ENCODE results near the gene RUNX2.
A peak's percentile ranks its signal among the peaks of the same experiment; 100 is the strongest.

Gene RUNX2

DNA sequence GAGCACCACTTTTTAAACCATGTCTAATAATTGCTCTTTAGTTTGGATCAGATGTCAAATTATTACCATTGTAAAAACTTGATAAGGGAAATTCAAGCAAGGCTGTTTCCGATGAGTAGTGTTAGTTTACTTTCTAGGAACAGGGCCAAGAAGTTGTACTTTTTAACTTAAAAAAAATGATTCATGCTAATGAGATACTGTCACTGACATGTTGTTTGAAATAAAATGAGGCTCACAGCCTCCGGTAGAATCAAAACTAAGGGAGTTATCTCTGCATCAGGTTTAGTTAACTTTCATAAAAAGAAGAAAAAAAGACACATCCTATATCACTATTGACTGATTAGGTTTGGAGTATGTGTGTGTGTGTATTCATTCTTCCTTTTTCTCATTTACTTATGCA, 104.8 kb downstream of the RUNX2 start:
- no peak for DNase-seq (ENCODE audit: low read depth in 1 of 2, low spot score in 1 of 2)

DNA sequence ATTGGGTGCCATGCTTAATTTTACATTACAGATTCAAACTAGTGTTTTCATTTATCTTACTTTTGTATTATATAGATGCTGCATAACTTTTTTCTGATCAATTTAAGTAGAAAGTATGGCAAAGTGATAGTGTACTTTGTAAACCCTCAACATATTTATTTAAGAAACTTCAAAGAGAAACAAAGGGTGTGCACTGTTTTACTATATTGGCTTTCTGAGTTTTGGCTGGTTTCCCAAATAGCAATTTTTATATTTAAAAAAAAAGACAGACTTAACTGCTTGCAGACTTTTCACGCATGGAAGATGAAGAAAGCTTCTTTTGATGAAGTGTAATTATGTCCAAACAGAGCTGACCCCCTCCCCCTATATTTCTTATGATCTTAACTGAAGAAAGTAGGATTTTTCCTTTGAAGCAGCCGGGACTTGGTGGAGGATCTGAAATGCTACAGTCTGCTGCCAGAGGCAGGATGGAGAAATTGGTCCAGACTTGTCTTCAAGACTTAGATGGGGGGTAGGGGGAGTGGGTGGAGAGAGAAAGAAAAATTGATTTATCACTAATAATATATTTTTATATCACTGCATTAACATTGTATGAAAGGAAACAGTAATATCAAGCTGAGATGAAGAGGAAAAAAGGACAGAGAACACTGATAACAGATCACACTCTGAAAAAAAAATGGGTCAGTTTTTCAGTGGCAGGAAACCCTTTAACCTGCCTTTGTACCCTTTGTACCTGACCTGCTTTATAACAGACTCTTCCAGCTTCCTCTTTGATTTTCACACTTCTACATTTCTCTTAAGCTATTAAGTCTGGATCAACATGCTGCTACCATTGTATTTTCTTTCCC, 105.6 kb downstream of the RUNX2 start:
- no peak for DNase-seq (ENCODE audit: low read depth in 1 of 2, low spot score in 1 of 2)

DNA sequence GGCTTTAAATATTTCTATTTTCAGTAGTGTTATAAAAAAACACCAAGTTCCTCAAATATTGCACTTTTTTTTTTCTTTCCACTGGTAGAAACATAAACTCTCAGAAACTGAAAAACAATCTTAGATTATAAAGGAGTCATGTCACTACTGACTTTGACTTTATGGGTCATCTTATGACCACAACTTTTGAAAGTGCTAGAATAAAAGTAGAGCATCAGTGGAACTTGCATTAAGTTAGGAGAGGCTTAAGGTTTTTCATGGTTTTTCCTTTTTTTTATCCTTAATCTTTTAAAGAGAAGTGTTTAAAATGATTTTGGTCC, 106.2 kb downstream of the RUNX2 start:
- no peak for DNase-seq (ENCODE audit: low read depth in 1 of 2, low spot score in 1 of 2)

DNA sequence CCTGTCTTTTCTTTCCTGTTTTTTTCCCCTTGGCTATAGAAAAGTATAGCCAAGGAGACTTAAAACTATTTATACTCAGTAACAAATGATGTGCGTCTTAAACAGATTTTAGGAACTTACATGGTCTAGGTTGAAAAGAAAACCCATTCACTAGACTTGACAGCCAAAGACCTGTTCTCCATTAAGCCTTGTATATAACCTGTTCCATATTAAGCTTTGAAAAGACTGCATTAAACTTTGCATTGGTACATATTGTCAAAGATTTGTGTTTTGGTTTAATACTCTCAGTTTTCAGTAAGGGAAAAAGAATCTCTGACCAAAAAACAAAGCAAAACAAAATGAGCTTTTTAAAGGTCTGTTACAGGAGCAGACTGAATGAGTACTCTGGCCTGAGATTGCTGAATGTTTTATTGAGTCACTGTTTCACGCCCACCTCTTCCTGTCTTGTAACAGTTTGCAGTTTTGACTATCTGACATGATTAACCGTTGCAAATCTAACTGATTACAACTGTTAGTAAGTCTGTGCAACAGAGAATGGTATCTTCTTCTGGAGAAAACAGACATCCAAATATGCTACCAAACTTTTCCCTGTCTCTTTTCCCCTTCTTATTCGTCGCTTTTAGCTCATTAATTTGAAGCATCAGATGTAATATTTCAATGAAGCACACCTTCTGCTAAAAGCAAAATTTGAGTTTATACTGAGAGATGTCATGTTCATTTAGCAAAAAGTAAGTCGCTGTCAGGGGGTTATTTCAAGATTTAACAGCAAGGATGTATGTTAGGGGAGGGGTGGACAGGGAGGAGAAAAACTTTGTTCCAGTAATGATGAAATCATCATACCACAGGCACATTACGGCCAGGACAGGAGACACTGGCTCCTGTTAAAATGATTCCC, 108.7 kb downstream of the RUNX2 start:
- DNase-seq (ENCODE audit: low read depth in 1 of 2, low spot score in 1 of 2): peak in 1 of 2 donors; percentile 14

DNA sequence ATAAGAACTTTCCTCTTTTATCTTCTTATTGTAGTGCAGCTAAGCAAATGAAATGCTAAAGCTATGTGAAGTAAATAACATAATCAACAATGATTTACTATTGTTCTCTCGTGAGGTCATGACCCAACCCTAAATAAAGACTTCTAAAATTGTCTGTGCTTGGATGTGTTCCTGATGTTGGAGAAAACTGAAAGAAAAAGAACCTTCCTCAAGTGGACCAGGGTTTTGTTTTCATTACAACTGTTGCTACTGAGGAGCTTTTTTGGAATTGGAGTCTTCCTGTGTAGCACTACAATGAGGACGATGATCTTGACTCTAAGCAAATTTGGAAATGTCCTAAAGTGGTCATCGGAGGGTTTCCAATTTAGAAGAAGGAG, 109.3 kb downstream of the RUNX2 start:
- DNase-seq (ENCODE audit: low read depth in 1 of 2, low spot score in 1 of 2): no peak

DNA sequence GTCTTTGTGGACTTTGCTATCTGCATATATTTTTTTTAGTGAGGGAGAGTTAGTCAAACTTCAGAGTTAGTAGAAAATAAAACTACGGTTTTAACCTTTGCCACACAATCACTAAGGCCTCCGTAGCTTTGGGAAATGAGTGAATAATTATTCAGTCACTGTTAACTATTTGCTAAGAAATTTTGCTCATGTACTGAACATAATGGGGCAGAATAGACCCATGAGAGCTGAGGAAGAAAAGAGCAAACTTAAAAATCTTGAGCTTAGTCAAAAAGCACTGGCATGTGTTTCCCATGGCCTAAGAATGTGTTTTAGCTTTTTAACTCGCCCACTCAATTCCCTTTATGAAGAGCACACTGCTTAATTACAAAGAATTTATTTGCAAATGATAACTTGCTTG, 110.0 kb downstream of the RUNX2 start:
- no peak for DNase-seq (ENCODE audit: low read depth in 1 of 2, low spot score in 1 of 2)

DNA sequence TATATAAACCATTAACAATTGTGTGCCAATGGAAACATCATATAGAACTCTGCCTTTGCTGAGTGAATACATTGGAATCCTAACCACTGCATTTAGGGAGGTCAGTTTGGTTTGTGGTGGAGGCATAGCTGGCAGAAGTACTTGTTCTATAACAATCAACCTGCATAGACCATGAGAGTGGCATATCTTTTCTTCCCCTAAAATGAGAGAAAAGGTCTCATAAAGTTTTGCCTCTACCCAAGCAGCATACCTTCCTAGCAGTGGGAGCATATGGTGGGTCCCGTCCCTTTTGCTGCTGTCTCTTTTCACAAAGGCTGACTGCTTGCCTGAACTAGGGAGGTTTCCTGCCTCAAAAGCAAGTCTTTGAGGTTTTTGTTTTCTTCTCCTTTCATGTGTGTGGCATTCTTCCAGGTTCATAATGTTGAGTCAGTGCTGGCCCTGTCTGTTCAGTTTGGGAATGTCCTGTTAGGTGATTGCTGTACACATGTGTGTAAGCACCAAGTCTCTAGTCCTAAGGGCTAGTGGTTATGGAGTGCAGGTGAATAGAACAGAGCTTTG, 110.8 kb downstream of the RUNX2 start:
- DNase-seq (ENCODE audit: low read depth in 1 of 2, low spot score in 1 of 2): no peak

DNA sequence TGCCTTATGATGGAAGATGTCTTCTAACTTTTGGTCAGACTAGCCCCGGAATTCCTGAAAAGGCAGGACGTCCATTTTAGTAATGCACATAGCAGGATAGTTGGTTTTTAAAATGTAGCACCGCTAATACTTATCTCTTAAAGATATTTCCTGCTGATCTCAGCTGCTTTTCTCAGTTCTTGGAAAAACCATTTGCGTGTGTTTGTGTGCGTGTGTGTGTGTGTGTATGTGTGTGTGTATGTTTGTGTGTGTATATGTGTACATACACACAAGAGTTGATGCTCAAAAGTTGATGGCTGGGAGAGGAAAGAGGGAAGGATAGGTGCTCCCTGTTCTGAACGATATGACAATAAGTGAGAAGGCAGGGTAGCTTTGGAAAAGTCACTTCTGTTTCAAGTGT, 111.3 kb downstream of the RUNX2 start:
- DNase-seq (ENCODE audit: low read depth in 1 of 2, low spot score in 1 of 2): no peak

DNA sequence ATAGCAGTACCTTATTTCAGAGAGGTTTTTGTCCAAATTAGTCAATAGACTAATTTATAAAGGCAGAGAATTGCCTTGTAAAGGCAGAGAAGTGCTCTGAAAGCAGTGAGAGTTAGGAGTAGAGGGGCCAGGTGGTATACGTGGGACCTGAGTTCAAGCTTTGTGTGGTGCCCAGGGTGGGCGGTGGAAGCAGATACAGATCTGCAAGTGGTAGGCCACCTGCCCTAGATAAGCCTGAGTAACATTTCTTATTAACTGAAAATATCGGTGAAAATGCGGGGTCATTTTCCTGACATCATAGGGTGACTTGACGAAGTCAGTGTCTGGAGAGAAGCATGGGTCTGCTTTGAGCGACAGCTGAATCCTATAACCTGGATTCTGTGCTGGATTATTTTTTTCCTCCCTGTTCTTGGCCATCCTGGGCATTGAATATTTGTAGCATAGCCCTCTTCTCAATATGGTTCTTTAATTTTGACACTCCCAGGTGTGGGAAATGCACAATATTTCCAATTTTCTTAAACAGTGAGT, 111.8 kb downstream of the RUNX2 start:
- no peak for DNase-seq (ENCODE audit: low read depth in 1 of 2, low spot score in 1 of 2)

DNA sequence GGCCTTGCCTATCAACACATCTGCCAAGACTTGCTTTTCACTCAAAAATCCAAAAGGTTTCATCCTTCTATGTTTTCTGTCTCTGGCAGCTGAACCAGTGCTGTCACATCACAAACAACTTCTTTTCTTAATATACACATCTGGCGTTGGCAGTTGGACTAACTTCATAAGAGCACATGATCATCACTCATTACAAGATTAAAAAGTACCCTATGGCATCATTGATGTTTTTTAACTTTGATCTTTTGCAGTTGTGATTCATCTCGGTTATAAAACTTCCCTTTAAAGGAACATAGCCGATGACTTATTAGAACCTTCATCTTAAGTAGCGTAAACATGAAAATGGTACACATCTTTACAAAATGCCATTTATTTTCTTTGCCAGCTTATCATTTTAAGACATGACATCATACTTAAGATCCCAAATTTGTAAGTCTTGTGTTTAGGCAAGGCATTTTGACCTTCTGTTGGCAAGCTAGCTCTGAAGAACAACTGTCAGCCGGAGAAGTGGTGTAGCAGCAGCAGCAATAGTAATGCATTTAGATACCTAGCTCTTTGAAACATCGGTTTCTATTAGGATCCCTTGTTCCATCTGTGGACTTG, 113.8 kb downstream of the RUNX2 start:
- no peak for DNase-seq (ENCODE audit: low read depth in 1 of 2, low spot score in 1 of 2)

DNA sequence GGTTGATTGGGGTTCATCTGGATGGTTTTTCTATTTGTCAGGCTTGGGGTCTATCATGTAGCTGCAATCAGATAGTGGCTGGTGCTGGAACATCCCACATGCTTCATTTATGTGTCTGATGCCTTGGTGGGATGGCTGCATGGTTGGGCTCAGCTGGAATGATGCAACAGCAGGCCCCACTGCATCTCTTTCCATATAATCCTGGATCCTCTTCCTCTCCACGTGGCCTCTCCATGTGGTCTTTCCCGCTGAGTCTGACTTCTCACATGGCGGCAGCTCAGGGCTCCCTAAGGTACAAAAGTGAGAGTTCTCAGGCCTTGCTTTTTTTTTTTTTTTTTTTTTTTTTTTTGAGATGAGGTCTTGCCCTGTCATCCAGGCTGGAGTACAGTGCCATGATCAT, 114.6 kb downstream of the RUNX2 start:
- DNase-seq (ENCODE audit: low read depth in 1 of 2, low spot score in 1 of 2): no peak

DNA sequence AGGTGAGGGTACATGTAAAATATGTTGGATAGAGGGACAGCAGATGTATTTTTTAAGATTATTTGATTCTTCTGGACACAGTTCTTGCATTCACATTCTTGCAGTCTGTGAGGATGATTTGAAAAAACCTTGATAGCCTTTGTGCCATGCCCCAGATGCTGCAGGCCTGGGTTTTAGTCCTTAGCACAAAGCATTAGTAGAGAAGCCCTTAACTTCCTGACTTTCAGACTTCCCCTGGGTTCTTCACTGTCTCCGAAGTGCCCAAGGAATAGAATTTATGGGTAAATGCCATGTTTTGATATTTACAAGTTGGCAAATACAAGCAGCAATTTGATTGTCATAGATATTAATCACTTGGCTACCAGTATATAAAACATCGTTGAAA, 117.2 kb downstream of the RUNX2 start:
- no peak for DNase-seq (ENCODE audit: low read depth in 1 of 2, low spot score in 1 of 2)

DNA sequence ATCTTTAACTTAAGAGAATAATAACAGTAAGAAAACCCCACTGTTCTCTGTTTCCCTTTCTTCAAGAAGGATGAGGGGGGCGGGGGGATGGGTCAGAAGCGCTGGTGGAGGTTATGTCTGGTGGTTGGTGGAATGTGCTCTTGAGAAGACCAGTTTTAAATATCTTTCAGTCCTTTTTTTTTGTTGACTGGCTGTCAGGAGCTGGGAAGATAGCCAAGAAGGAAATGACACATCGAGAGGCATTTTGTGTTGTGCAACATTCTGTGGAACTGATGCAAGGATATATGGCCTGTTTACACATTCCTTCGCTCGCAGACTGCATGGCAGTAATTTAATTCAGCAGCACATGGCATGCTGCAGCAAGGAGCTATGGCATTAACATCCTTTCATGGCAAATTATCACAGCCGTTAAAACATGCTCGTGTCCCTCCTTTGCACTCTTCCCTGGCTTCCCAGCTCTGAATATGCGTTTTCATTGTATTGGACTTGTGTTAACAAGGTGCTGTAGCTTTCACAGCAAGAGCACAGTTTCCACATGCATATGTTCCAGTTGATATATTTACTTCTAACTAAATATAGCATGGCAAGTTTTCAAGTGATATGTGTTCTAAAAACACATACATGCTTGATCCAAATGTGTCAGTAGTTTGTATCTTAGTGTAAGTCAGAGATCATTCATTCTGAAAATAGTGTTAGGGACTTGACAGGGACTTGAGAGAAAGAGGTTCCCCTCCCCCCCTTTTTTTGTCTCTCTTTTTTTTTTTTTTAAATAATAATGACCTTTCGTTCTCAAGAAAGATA, 117.8 kb downstream of the RUNX2 start:
- no peak for DNase-seq (ENCODE audit: low read depth in 1 of 2, low spot score in 1 of 2)

DNA sequence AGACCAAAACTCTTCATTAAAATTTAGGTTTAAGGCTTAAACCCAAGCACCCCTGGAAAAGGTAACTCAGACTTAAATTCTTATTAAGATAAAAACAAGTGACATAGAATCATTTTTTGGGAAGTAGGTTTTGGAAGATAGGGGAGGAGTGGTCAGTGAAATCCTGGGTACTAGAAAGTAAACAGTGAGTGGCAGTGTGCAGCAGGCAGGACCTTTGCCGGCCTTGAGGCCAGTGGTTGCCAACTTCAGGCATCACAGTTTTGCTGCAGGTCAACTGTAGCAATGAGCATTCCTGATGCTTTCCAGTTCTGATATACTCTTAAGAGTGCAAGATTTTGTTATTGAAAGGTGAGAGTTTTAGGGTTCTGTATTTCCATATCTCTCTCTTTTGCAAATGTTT, 118.9 kb downstream of the RUNX2 start:
- DNase-seq (ENCODE audit: low read depth in 1 of 2, low spot score in 1 of 2): no peak

DNA sequence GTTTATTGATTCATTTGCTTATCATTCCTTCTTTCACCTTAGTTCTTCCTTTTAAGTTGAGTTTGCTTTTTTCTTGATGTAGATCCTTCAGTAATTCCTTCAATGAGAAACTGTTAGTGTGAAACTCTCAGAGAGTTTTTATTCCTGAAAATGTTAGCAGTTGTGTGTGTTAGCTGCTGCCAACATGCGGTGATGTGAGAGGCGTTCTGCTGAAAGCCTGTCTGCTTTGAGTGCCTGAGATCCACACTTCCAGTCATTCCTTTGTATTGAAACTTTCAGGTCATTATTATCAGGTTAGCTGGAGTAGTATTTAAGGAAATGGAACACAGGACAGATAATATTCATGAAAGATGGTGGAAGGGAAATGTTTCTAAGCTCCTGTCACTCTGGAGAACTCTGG, 119.6 kb downstream of the RUNX2 start:
- no peak for DNase-seq (ENCODE audit: low read depth in 1 of 2, low spot score in 1 of 2)

DNA sequence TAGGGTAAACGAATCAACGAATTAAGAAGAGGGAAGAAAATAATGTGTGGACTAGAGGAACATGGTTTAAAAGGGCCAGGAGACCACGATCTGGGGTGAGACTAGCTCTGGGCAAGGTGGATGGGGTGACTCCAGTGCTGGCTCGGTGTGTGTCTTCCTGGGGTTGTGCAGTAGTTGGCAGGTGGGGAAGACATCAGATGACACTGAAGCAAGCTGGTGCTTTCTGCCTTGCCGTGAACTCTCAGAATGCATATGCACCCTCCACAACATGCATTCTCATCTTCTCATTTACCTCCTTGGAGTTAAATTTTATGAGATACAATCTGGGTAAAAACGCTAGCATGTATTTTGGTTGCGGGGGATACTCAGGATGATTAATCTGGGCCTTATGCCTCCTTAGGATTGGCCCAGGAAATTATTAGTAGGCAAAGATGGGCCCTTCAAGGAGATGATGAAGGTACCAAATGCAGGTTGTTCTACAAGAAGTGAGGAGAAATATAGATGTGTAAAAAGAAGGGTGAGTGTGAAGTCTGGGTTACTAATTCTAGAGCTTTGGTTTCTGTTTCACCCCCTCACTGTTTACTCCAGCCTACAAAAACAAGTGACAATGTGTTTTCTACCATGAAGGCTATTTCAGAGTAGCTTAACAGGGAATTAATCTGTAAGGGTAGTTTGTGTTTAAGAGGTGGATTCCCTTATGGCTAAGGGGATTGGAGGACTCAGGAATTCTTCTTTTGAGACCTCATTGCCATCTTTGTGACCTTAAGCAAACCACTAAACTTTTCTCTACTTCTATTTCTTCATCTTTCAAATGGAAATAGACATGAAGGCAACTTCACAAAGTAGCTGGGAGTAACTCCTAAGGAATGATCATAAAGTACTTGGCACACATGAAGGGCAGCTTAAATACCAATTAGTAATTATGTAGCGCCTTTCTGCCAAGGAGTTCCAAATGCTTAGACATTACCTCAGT, 120.6 kb downstream of the RUNX2 start:
- DNase-seq (ENCODE audit: low read depth in 1 of 2, low spot score in 1 of 2): no peak

DNA sequence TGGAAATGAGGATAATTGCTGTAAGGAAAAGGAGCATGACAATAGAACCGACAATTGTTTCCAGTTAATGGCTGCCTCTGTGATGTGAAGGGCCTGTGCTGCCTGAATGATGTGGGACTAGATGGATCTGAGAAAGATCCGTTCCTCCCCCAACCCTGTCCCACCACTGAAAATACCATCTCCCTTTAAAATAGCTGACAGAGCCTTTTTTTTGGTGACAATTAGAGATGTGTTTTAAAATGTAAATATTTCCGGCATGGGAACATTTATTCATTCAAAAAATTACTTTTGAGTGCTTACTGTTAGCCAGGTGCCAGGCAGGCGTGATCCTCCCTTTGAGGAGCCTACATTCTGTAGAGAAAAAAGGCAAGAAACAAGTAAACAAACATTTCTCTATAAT, 122.0 kb downstream of the RUNX2 start:
- DNase-seq (ENCODE audit: low read depth in 1 of 2, low spot score in 1 of 2): no peak

DNA sequence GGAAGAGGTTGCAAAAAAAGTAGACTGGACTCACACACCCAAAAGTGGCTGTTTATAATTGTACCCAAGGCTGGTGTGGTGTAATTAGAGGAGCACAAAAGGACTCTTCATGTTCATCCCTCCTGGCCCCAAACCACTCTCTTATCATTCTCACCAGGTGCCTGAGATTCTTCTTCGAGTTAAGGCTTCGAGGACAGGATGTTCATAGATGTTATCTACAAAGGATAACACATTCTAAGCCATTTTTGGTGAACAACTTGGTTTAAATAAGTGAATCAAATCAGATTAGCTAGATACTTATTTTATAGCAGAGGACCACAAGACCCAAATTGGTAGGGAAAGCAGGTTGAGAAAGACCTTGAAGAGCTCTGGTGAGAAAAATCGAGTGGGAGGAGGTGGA, 122.7 kb downstream of the RUNX2 start:
- no peak for DNase-seq (ENCODE audit: low read depth in 1 of 2, low spot score in 1 of 2)

DNA sequence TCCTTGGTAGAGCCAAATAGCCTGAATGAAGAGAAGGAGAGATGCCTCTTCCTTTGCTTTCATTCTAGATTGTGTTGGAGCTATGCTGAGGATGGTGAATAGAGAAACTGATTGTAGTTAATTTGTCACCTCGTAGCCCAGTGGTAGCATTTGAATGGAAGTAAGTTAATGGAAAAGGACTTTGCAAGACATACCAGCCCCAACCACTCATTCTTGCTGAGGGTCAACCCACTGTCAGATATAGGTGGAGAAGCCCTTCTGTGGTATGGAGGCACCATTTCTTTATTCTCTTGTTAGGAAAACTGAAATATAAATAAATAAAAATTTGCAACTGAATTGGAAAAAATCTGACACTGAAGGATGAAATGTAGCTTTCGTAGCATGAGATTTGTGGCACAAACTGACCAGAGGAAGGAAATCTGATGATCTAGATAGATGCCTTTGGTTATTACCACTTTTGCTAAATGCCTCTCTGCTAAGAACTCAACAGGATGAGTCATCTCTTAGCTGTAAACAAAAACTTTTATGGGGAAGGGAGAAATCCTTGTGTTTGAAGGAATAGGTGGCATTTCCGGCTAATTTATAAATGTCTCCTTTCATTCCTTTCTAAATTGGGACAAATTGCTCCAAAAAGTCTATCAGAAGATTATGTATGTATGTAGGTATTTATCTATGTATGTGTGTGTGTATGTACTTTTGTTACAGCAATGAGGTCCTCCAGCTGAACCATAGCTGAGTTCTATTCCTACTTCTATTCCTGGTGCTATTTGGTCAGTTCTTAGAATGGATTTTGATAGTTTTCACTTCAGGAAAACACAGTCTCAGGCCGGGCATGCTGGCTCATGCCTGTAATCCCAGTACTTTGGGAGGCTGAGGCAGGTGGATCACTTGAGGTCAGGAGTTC, 126.1 kb downstream of the RUNX2 start:
- DNase-seq (ENCODE audit: low read depth in 1 of 2, low spot score in 1 of 2): no peak

Data from activated T-helper 1 cell treated with anti-CD3 and anti-CD28 coated beads, Interleukin-2, amount 50 U/mL, for 16 hours (primary cell).